ENCODE results near the gene RNF215.
"Not testable (repeated sequence)": the region's sequence is repeated elsewhere in the genome, so short reads cannot be mapped to it uniquely, and the experiment has no call there.

RNF215 gene

DNA sequence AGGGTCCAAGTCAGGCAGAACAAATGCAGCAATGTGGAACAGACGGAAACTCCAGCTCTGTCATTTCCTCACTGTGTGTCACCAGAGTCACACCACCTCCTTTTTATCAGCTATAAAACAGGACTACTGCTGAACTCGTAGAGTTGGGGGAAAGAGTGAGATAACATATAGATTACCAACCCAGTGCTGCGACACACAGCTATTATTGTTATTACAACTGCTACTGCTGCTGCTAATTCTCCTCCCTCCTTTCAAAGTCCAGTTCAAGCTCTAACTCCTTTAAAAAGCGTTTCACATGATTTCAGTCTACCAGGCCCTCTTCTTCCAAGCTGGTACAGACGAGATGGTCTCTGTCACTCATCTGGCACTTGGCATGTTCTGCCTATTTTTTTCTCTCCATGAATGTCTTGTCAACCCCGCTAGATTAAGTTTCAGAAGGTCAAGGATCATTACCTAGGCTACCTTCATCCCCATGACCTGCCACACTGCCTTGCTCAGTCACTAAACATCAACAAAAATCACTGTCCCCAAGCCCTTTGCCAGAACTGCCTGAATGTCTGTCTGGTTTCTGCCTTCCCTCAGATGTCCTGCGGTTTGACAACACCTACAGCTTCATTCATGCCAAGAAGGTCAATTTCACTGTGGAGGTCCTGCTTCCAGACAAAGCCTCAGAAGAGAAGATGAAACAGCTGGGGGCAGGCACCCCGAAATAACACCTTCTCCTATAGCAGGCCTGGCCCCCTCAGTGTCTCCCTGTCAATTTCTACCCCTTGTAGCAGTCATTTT lies 34.7 kb upstream of the RNF215 start:
- no peak for DNase-seq (ENCODE audit: extremely low read depth in 1 of 2, low read depth in 1 of 2)

DNA sequence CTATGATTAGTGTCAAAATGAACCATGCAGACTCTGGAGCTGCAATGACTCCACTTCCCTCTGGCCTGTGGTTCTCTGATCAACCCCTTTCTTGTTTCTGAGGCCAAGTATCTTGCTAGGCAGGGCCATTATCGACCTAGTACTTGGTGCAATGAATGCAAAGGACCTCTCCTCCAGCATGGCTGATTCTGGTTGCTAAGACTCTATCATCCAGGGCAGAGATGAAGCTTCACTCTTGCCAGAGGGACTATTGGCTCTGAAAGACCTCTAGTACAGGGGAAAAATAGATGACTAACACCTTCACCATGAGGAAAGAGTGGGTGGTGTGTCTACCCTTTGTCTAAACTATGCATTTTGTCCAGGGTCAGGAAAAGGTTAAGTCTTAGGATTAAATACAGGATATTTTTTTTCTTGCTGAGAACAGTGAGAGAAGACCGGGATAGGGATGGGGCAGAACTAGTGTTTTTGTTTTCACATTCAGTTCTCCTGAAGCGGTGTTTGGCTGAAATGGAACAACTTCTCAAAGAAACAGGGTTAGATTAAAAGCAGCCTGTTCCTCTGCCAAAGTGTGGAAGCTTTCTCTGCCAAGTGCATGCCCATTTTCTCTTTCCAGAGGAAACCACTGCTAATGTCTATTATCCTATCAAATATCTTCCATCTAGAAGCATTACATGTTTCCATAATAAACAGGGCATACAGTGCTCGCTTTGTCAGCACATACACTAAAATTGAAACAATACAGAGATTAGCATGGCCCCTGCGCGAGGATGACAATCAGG lies 33.3 kb upstream of the RNF215 start:
- no peak for DNase-seq (ENCODE audit: extremely low read depth in 1 of 2, low read depth in 1 of 2)

GRCh38 chr22:30416837-30417236 lies 29.6 kb upstream of the RNF215 start:
- DNase-seq (ENCODE audit: extremely low read depth in 1 of 2, low read depth in 1 of 2), result no peak

DNA sequence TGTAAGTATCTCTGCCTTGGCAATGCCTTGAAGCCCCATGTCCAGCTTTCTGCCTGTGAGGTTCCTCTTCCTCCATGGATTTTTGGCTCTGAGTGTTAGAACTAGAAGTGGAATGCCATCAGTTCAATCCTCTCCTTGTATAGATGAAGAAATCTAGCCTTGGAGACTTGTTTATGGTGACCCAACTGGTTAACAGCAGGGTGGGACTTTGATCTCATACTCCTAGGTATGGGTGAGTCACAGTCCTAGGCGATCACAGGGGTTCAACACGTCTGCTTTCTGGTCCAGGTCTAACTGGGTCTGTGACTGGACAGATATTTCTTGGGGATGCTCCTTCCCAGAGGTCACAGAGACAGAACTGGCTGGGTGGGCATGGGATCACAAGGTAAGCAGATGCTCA lies 29.2 kb upstream of the RNF215 start:
- no peak for DNase-seq (ENCODE audit: extremely low read depth in 1 of 2, low read depth in 1 of 2)

- DNase-seq (ENCODE audit: extremely low read depth in 1 of 2, low read depth in 1 of 2), result no peak
Observed at GRCh38 chr22:30414525-30415047, 27.4 kb upstream of the RNF215 start.

- DNase-seq (ENCODE audit: extremely low read depth in 1 of 2, low read depth in 1 of 2), result no peak
Observed at GRCh38 chr22:30413745-30414524, 26.7 kb upstream of the RNF215 start.

DNA sequence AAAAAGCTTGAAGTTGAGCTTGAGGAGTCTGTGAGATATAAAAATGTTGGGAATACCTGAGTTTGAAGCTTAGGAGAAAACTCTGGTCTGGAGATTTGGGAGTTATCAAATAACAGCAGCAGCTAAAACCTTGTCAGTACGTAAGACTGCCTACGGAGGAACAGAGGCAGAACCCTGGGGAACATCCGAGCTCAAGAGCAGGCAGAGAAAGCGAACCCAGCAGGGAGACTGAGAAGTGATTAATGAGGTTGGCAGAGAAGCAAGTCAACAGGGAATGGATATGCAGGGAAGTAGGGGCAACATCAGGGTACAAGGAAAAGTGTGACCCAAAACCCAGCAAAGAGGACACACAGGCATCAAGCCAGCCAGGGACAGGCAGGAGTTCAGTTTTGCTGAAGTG lies 25.8 kb upstream of the RNF215 start:
- no peak for DNase-seq (ENCODE audit: extremely low read depth in 1 of 2, low read depth in 1 of 2)

DNA sequence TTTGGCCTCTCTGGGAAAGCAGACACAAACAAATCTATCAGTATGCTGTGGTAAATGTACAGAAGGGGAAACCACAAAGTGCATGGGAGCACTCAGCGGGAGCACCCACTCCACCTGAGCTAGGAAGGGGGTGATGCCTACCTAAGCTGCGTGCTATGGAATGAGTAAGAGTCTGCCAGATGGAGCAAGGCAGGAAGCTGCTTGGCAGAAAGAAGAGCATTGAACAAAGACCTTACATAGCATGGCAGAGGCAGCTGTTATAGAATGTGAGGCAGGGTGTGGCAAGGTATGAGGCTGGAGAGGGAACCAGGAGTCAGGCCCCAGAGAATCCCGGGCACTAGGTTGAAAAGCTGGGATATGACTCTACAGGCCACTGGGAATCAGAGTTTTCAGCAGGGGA lies 24.6 kb upstream of the RNF215 start:
- no peak for DNase-seq (ENCODE audit: extremely low read depth in 1 of 2, low read depth in 1 of 2)

DNA sequence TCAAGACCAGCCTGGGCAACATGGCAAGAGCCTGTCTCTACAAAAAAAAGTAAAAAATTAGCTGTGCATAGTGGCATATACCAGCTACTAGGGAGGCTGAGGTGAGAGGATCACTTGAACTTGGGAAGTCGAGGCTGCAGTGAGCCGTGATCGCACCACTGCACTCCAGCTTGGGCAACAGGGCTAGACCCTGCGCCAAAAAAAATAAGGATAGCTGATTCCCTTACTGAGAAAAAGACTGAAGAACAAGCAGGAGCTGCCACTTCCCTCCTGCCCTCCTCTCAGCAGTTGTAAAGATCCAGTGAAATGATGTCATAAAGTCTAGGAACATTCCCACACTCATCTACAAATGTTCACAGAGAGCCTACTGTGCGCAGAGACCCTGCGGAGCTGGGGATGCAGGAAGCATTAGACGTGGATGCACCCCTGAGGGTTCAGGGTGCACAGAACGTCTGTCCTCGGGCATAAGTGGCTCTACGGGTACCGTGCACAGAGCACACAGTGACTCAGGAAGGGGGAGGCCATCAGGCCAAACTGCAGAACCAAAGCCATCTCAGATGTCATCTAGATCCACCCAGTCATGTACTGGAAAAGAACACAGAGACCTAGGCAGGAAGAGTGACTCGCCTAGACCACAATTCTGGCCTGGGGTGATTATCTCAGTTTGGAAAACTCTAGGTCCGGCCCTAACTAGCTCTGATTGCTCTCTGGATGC lies 21.3 kb upstream of the RNF215 start:
- no peak for DNase-seq (ENCODE audit: extremely low read depth in 1 of 2, low read depth in 1 of 2)

DNA sequence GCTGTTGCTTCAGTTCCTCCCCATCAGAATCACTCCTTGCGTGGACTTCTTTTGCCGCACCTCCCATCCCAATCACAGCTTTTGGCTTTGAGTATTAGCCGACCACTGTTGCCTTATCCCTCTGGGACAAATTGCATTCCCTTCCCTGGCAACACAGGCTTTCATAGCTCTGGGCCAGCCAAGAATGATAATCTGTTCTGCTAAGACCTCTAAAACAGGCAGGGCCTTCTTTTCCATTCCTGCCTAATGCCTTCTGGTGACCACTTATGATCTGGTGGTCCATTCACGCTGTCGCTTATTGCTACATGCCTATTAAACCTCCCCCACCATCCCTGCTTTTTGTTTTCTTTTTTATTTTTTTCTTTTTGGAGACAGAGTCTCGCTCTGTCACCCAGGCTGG lies 19.2 kb upstream of the RNF215 start:
- DNase-seq (ENCODE audit: extremely low read depth in 1 of 2, low read depth in 1 of 2), result no peak

- DNase-seq (ENCODE audit: extremely low read depth in 1 of 2, low read depth in 1 of 2), result no peak
Observed at GRCh38 chr22:30405731-30406130, 18.5 kb upstream of the RNF215 start.

DNA sequence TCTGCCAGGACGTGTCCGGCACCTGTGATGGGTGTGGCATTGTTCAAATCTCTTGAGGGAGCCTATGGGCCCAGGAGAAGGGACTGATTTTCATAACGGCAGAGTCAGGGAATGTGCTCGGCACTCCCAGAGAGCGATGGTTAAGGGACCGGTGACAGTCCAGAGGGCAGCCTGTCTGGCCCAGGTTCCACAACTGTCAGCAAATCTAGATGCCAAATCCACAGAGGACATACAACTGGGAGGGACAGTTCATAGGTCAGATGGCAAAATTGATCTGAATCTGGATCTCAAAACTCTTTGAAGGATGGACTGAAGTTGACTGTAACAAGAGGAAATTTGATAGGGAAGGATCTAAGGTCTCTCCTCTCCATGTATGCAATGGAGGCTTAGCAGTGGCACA lies 17.1 kb upstream of the RNF215 start:
- DNase-seq (ENCODE audit: extremely low read depth in 1 of 2, low read depth in 1 of 2), result no peak

DNA sequence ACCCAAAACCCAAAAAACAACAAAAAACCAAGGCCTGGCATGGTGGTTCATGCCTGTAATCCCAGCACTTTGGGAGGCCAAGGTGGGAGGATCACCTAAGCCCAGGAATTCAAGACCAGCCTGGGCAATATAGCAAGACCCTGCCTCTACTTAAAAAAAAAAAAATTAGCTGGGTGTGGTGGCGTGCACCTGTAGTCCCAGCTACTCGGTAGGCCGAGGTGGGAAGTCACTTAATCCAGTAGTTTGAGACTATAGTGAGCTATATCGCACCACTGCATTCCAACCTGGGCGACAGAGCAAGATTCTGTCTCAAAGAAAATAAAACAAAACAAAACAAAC lies 15.5 kb upstream of the RNF215 start:
- not testable (repeated sequence) for DNase-seq (ENCODE audit: extremely low read depth in 1 of 2, low read depth in 1 of 2)

DNA sequence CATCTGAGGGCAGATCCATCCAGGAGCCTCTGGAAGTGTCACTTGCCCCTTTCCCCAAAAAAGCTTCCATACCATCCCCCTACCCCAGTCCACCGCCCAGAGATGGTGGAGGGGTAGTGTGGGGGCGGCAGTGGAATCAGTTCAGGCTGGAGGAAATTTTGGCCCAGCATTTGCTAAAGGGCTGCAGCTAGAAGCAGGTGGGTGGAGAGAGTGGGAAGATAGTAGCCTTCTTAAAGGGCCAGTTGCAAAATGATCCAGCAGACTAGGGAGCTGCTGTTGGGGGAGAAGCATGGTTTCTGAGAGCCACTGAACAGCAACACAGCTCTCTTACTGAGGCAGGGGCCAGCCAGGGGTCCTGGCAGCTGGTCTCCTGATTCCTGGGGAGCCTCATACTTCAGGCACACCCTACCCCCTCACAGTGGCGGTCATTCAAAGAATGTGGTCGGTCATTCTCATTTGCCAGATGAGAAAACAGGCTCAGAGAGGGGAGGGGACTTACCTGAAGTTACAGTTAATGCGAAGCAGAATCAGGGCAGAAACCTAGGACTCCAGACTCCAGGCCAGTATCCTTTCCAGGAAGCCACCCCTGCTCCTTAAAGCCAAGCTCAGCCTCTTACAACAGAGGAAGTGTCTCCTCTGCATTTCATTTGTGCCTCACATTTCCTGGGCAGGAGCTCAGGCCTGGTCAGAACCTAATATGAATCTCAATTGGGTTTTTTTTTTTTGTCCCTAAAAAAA lies 15.0 kb upstream of the RNF215 start:
- no peak for DNase-seq (ENCODE audit: extremely low read depth in 1 of 2, low read depth in 1 of 2)

- not testable (repeated sequence) for DNase-seq (ENCODE audit: extremely low read depth in 1 of 2, low read depth in 1 of 2)
Observed at GRCh38 chr22:30401024-30401423, 13.8 kb upstream of the RNF215 start.

- DNase-seq (ENCODE audit: extremely low read depth in 1 of 2, low read depth in 1 of 2), result no peak
Observed at GRCh38 chr22:30400159-30400558, 12.9 kb upstream of the RNF215 start.

DNA sequence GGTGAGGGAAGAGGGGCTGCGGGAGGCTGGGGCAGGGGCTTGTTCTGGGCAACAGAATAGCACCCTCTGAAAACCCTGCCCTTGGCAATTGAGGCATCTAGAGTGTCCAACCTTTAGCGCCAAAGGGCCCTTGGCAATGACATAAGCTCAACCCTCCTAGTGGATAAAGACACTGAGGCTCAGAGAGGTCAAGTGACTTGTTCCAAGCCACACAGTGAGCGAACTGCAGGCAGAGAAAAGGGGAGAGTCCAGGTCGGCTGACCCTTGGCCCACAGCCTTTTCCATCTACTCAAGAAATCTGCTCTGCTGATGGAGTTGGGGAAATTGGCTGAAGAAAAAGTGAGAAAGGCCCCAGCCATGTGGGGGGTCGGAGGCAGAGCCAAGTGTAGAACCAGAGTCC lies 12.5 kb upstream of the RNF215 start:
- no peak for DNase-seq (ENCODE audit: extremely low read depth in 1 of 2, low read depth in 1 of 2)

- DNase-seq (ENCODE audit: extremely low read depth in 1 of 2, low read depth in 1 of 2), result no peak
Observed at GRCh38 chr22:30398685-30399680, 11.8 kb upstream of the RNF215 start.

Measured in stimulated activated CD8-positive, alpha-beta memory T cell treated with anti-CD3 and anti-CD28 coated beads, Interleukin-7, amount 100 ng/mL, for 48 hours (primary cell).